Karpas-422 (cell line): ENCODE measurements around the gene MSL2. TPM values are rescaled to one million over a fixed set of nuclear protein-coding genes. Genes with fewer than 3 reads are reported as not detected.
"Not testable (repeated sequence)": the region's sequence is repeated elsewhere in the genome, so short reads cannot be mapped to it uniquely, and the experiment has no call there.

Source experiments
- DNase-seq: peaks from one replicate; pipeline ENCODE4 v3.0.0-alpha.2; 2015
- H2AFZ ChIP-seq: fragments of 200-600 bp; sonication (generic); 2 replicates; pipeline ENCODE4 v1.6.1; 2014; ENCODE audit warnings: antibody characterized with exemption, low read length, mixed read lengths
- H3K27ac ChIP-seq: fragments of 200-600 bp; sonication (generic); 2 replicates; pipeline ENCODE4 v1.5.1; 2014; ENCODE audit warnings: mild to moderate bottlenecking, low read length, moderate library complexity
- H3K27me3 ChIP-seq: fragments of 200-600 bp; sonication (generic); 2 replicates; pipeline ENCODE4 v1.6.1; 2014; ENCODE audit warnings: low read length, mixed read lengths
- H3K36me3 ChIP-seq: fragments of 200-600 bp; sonication (generic); 2 replicates; pipeline ENCODE4 v1.6.1; 2014; ENCODE audit warnings: low read length, mixed read lengths; ENCODE audit not compliant: insufficient read depth
- H3K4me1 ChIP-seq: fragments of 200-600 bp; sonication (generic); 2 replicates; pipeline ENCODE4 v1.6.1; 2014; ENCODE audit warnings: mild to moderate bottlenecking, low read length, mixed read lengths
- H3K4me2 ChIP-seq: fragments of 200-600 bp; sonication (generic); 2 replicates; pipeline ENCODE4 v1.6.1; 2014; ENCODE audit warnings: low read length, low read depth, mild to moderate bottlenecking; ENCODE audit not compliant: poor library complexity, severe bottlenecking
- H3K4me3 ChIP-seq: fragments of 200-600 bp; sonication (generic); 2 replicates; pipeline ENCODE4 v1.5.1; 2014; ENCODE audit warnings: mild to moderate bottlenecking, antibody characterized with exemption, low read length, mixed read lengths
- H3K79me2 ChIP-seq: fragments of 200-600 bp; sonication (generic); 2 replicates; pipeline ENCODE4 v1.6.1; 2014; ENCODE audit warnings: mild to moderate bottlenecking, low read length, mixed read lengths
- H3K9ac ChIP-seq: fragments of 200-600 bp; sonication (generic); 2 replicates; pipeline ENCODE4 v1.6.0; 2014; ENCODE audit warnings: low read length
- H3K9me2 ChIP-seq: fragments of 200-600 bp; sonication (generic), shearing (Covaris generic); replicated peaks from 2 replicates; pipeline ENCODE4 v1.6.0; 2014; ENCODE audit warnings: mild to moderate bottlenecking, low read length, moderate library complexity; ENCODE audit not compliant: insufficient read depth
- H3K9me3 ChIP-seq: fragments of 300-700, 200-600 bp; sonication (generic); 2 replicates; pipeline ENCODE4 v1.6.1; 2014; ENCODE audit warnings: low read length, mixed read lengths
- H4K20me1 ChIP-seq: fragments of 200-600 bp; sonication (generic); 2 replicates; pipeline ENCODE4 v1.6.1; 2014; ENCODE audit warnings: mild to moderate bottlenecking, antibody characterized with exemption, low read length, low read depth; ENCODE audit not compliant: insufficient read depth
- total RNA-seq: library from RNA; depleted of rRNA; stranded (reverse); fragments of >200 nt; shearing (Covaris generic); gene quantifications from 2 replicates; pipeline ENCODE4 v1.2.3, GENCODE V29; 2014; ENCODE audit warnings: low replicate concordance

The MSL2 gene
- total RNA-seq, 1 experiment from 2014 or later, result 47.1 TPM

- H4K20me1 ChIP-seq, H3K4me1 ChIP-seq, H3K4me3 ChIP-seq, H3K9ac ChIP-seq, H3K79me2 ChIP-seq, H3K36me3 ChIP-seq, H3K27ac ChIP-seq, H2AFZ ChIP-seq, H3K4me2 ChIP-seq, H3K9me2 ChIP-seq, DNase-seq, H3K27me3 ChIP-seq, H3K9me3 ChIP-seq: not testable (repeated sequence)
These were observed 26.6 kb upstream of the MSL2 start for GRCh38 chr3:136222746-136223145.

- no peaks in the 10 kb centered on the region for H3K4me1 ChIP-seq
These were observed 15.4 kb upstream of the MSL2 start for GRCh38 chr3:136211547-136211946.

GRCh38 chr3:136209921-136210320 is 13.8 kb upstream of the MSL2 start:
- no peak overlapping the region for H2AFZ ChIP-seq
- no peaks in the 10 kb centered on the region for H3K9me3 ChIP-seq
- no peak overlapping the region for H3K9ac ChIP-seq
- no peak for DNase-seq
- H3K27ac ChIP-seq, result no peak overlapping the region
- no peaks in the 10 kb centered on the region for H3K36me3 ChIP-seq
- no peaks in the 10 kb centered on the region for H3K9me2 ChIP-seq
- H3K27me3 ChIP-seq, result no peaks in the 10 kb centered on the region
- H3K79me2 ChIP-seq, result no peaks in the 10 kb centered on the region
- no peak overlapping the region for H3K4me2 ChIP-seq
- H3K4me3 ChIP-seq, result no peak overlapping the region
- H3K4me1 ChIP-seq, result no peaks in the 10 kb centered on the region
- H4K20me1 ChIP-seq, result no peaks in the 10 kb centered on the region

More at GRCh38 chr3:136211547-136211946, 15.4 kb upstream of the MSL2 start:
- Histone ChIP-seq H3K9me3 (no peaks in the 10 kb centered on the region), H3K4me3 (no peak overlapping the region), H3K27ac (no peak overlapping the region), H3K4me2 (no peak overlapping the region), H3K36me3 (no peaks in the 10 kb centered on the region), H3K9ac (no peak overlapping the region), H4K20me1 (no peaks in the 10 kb centered on the region), H2AFZ (no peak overlapping the region), H3K27me3 (no peaks in the 10 kb centered on the region), H3K79me2 (no peaks in the 10 kb centered on the region), H3K9me2 (no peaks in the 10 kb centered on the region)
- DNase-seq, result no peak

- no peak overlapping the region for H3K9ac ChIP-seq
- no peak overlapping the region for H2AFZ ChIP-seq
- H3K27me3 ChIP-seq, result no peaks in the 10 kb centered on the region
- H3K4me1 ChIP-seq, result no peaks in the 10 kb centered on the region
- no peaks in the 10 kb centered on the region for H3K36me3 ChIP-seq
- H3K4me3 ChIP-seq, result no peak overlapping the region
- no peaks in the 10 kb centered on the region for H3K79me2 ChIP-seq
- no peaks in the 10 kb centered on the region for H4K20me1 ChIP-seq
- H3K9me2 ChIP-seq, result no peaks in the 10 kb centered on the region
- no peak overlapping the region for H3K27ac ChIP-seq
- no peak overlapping the region for H3K4me2 ChIP-seq
- no peaks in the 10 kb centered on the region for H3K9me3 ChIP-seq
- no peak for DNase-seq
These were observed 11.5 kb upstream of the MSL2 start for GRCh38 chr3:136207489-136208115.

GRCh38 chr3:136199219-136199618 is 3.1 kb upstream of the MSL2 start:
- H3K36me3 ChIP-seq, H3K9ac ChIP-seq, H3K4me2 ChIP-seq, H3K9me3 ChIP-seq, DNase-seq, H3K27ac ChIP-seq, H3K4me3 ChIP-seq, H3K27me3 ChIP-seq, H2AFZ ChIP-seq, H3K9me2 ChIP-seq: not testable (repeated sequence)
- H3K4me1 ChIP-seq, result peaks cover 17% of the 10 kb centered on the region
- H4K20me1 ChIP-seq, result peaks cover 11% of the 10 kb centered on the region
- H3K79me2 ChIP-seq, result peaks cover 14% of the 10 kb centered on the region

- H3K9me3 ChIP-seq, H3K27ac ChIP-seq, H3K36me3 ChIP-seq, H3K4me2 ChIP-seq, H3K9me2 ChIP-seq, H3K27me3 ChIP-seq, H3K9ac ChIP-seq, DNase-seq, H3K4me3 ChIP-seq, H2AFZ ChIP-seq: not testable (repeated sequence)
- peaks cover 18% of the 10 kb centered on the region for H3K4me1 ChIP-seq
- H3K79me2 ChIP-seq, result peaks cover 20% of the 10 kb centered on the region
- H4K20me1 ChIP-seq, result peaks cover 17% of the 10 kb centered on the region
These were observed 2.4 kb upstream of the MSL2 start for GRCh38 chr3:136198462-136199078.

- Histone ChIP-seq H3K4me2 (peak overlapping the region; percentile 87), H2AFZ (peak overlapping the region; percentile 87), H3K27ac (peak overlapping the region; percentile 89), H3K9me2 (no peaks in the 10 kb centered on the region), H3K9ac (peak overlapping the region; percentile 98), H3K36me3 (peaks cover 8% of the 10 kb centered on the region), H3K9me3 (peaks cover 3% of the 10 kb centered on the region; the same call in 1 of the 2 replicates), H3K27me3 (no peaks in the 10 kb centered on the region), H3K4me3 (peak overlapping the region; percentile 92), H4K20me1 (peaks cover 30% of the 10 kb centered on the region), H3K4me1 (peaks cover 31% of the 10 kb centered on the region), H3K79me2 (peaks cover 33% of the 10 kb centered on the region)
- peak; percentile 54 for DNase-seq
These were observed 1.1 kb upstream of the MSL2 start for GRCh38 chr3:136197159-136197793.

GRCh38 chr3:136196401-136197158 is 445 bp upstream of the MSL2 start:
- Histone ChIP-seq H3K9me3 (peaks cover 3% of the 10 kb centered on the region; the same call in 1 of the 2 replicates), H3K9ac (peak overlapping the region; percentile 98), H4K20me1 (peaks cover 37% of the 10 kb centered on the region), H3K4me2 (peak overlapping the region; percentile 97), H3K27me3 (no peaks in the 10 kb centered on the region), H3K79me2 (peaks cover 40% of the 10 kb centered on the region), H2AFZ (peak overlapping the region; percentile 87), H3K9me2 (no peaks in the 10 kb centered on the region), H3K4me3 (peak overlapping the region; percentile 92), H3K4me1 (peaks cover 38% of the 10 kb centered on the region), H3K36me3 (peaks cover 13% of the 10 kb centered on the region), H3K27ac (peak overlapping the region; percentile 89)
- DNase-seq, result peak; percentile 100
